HG03469 (cell line): ENCODE results near the gene NAV3.

Experiments
- ATAC-seq: cut with Tn5 transposase; IDR thresholded peaks from one replicate; pipeline ENCODE4 v1.9.1; 2021; ENCODE audit warnings: mild to moderate bottlenecking, moderate library complexity, moderate number of reproducible peaks; ENCODE audit not compliant: unreplicated experiment

NAV3 gene

GRCh38 chr12:77974645-77975044 lies 144.0 kb downstream of the NAV3 start:
- no peak for ATAC-seq

- no peak for ATAC-seq
Measured at GRCh38 chr12:77979597-77980250, 149.0 kb downstream of the NAV3 start.

- no peak for ATAC-seq
Measured at GRCh38 chr12:77980782-77981181, 150.1 kb downstream of the NAV3 start.

DNA sequence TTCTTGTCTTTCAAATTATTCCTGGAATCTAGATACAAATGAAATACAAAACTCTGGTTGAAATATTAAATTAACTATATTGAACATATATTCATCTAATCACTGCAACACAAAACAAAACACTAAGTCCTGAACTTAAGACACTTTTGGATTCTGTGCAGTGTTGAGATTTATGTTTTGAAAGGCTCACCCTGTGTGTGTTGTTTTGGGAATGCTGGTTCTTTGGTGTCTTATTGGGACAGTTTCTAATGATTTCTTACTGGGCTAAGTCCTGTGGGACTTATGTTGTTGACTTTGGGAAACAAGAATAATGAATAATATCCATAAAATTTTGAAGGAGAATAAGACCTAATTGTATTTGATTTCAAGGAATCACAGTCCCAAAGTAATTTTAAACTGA lies 153.2 kb downstream of the NAV3 start:
- no peak for ATAC-seq

DNA sequence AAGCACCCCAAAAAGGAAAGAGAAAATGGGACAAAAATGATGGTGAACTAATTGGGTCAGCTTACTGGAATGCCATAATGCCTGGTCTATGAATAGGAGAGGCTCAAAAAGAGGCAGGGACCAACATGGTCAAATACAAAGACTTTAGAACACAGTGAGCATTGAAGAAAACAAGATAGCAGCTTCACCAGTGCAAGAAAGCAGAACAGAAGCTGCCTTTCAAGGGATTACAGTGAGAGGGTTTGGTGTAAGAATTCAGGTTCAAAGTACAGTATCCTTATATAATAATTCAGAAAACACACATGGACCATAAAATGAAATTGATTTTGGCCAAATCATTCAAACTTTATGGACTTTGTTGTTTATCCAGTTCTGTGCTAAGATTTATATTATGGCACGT lies 162.1 kb downstream of the NAV3 start:
- no peak for ATAC-seq

- ATAC-seq, result no peak
Measured at GRCh38 chr12:77993658-77994057, 163.0 kb downstream of the NAV3 start.

DNA sequence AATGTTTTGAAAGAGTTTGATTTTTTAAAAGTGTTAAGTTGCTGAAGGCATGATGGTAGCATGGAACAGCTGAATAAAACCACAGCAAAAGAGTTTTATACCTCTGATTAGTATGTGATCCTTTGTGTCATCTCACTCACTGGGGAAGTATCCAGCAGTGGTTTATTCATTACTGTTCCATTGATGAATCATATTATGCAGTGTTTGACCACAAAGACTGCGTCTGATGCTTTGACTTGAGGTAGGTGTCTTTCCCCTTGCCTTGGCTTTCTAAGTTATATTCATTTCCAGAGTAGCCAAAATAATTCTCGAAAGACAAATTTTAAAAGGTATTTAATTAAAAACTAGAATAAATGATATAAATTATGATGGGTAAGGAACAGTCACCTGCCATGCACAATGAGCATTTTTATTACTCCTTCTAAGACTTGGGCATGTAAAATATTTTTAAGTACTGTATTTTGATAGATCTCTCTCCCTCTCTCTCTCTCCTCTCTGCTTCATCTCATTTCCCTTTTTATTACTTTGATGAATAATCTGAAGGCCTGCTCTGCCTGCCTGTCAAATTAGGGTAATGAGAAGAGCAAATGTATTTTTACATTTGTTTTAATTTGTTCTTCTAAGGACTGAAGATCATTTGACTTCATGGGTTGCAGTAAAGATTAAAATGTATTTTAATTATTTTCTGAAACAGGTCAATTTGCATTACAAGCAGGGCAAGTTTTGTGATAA lies 164.9 kb downstream of the NAV3 start:
- peak; percentile 91 for ATAC-seq

- no peak for ATAC-seq
Measured at GRCh38 chr12:77996670-77997069, 166.0 kb downstream of the NAV3 start.

DNA sequence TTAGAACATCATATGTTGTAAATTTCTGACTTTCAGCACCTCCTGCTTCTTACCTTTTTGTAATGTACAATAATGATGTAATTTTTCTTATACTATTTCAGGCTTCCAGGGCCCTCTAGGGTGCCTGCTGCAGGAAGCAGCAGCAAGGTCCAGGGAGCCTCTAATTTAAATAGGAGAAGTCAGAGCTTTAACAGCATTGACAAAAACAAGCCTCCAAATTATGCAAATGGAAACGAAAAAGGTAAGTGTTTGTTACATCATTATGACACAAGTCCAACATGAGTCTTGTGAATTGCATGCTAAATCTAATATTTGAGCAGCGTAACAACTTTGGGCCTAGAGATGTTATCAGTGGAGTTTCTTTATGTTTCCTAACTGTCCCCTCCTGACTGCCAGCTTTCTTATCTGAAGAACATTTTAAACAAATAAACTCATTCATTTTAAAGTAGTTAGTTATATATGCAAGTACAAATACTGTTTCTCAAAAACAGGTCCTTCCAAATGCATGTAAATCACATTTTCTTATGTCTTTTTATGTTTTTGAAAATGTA lies 167.6 kb downstream of the NAV3 start:
- no peak for ATAC-seq

GRCh38 chr12:77999074-77999715 lies 168.5 kb downstream of the NAV3 start:
- peak; percentile 64 for ATAC-seq

- no peak for ATAC-seq
Measured at GRCh38 chr12:78002878-78003277, 172.2 kb downstream of the NAV3 start.

DNA sequence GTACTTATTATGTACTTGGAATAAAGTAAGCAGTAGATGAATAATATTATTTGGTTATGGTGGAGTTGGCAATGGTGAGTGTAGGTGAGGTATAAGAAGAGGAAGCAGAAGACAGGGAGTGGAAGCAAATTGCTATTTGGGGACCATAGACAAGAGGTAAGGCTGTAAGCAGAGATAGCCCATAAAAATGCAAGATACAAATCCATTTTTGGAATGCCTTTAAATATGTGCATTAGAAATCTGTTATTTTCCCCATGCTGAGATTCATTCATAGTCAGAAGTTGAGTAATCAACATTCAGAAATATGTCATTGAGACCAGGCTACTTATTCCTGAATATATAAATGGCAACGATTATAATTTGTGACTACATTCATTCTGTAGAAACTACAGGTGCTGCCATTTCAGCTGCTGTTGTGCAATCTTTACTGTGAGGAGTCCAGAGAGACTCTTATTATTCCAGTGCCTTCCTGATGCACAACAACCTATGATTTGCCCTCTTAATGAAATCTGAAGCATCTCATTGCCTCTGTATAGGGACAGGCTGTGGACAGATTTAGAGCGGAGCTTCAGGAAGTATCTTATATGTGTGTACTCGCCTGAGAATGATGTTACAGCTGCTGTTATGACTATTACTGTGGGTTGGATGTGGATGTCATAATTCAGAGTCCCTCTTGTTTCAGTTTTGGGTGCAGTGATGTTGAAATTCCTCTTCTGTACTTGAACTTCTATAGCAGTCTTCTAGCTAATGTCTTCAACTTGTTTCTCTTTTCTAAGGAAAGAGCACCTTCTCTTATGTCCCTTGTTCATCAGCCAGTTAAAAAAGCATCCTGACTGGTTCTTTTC lies 173.8 kb downstream of the NAV3 start:
- ATAC-seq, result no peak

DNA sequence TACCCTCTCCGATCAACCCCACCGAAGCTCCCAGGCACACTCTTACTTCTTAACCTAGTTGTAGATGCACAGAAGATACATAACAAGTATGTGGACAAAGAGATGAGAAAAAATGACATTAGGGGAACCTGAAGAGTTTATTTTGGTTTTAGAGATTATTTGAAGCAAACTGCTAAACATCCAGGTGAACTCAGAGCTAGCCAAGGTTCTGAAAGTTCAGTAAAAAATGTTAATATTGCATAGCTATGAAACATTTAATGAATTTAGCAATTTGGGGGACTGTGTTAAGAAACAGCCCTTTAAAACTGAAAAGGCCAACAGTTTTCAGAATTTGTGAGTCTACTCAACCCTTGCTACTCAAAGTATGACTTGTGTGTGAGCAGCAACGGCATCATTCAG lies 174.4 kb downstream of the NAV3 start:
- ATAC-seq, result no peak

DNA sequence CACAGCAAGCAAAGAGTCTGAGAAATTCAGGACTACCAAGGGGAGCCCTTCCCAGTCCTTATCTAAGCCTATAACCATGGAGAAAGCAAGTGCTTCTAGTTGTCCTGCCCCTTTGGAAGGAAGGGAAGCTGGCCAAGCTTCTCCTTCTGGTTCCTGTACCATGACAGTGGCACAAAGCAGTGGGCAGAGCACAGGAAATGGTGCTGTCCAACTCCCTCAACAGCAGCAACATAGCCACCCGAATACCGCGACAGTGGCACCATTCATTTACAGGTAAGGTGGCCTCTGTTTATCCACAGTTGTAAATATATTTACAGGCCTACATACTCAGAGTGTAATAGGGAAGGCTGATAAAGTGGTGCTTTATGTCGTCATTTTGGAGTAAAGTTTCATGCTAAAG lies 176.5 kb downstream of the NAV3 start:
- no peak for ATAC-seq

DNA sequence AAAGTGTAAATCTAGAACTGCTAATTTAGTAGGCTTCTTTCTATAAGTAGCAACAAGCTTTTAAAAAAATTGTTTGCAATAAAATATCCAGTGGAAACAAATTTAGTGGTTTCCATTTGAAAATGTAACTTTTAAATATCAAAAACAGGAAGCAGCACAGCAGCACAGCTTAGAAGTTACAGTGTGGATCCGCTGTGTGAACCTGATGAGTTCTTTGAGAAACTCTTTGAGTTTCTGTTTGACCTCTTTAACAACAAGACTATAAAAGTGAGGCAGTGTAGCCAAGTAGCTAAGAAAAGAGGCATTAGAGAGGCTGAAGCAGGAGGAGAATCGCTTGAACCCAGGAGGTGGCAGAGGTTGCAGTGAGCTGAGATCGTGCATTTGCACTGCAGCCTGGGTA lies 178.3 kb downstream of the NAV3 start:
- ATAC-seq, result no peak

- no peak for ATAC-seq
Measured at GRCh38 chr12:78018171-78018910, 187.6 kb downstream of the NAV3 start.

- ATAC-seq, result no peak
Measured at GRCh38 chr12:78018939-78019338, 188.2 kb downstream of the NAV3 start.

DNA sequence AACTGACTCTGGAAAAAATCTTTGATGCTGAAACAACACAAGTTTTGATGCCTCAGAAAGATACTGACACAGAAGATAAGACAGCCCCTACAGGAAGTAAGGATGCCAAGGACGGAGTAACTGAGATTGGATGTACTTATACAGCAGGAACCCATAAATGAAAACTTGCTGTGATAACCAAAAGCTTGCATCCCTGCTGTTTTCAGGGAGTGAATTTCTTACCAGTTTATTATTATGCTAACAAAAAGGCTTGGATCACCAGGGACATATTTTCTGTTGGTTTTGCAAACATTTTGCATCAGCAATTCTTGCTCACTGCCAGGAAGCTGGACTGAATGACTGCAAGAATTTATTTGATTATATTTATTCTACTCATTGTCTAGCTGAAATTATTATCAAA lies 197.7 kb downstream of the NAV3 start:
- ATAC-seq, result no peak

- ATAC-seq, result no peak
Measured at GRCh38 chr12:78034025-78034424, 203.3 kb downstream of the NAV3 start.

- no peak for ATAC-seq
Measured at GRCh38 chr12:78035901-78036606, 205.4 kb downstream of the NAV3 start.
